Adipocyte (in vitro differentiated cells): ENCODE measurements around the gene PGAP3.
A peak's percentile ranks its signal among the peaks of the same experiment; 100 is the strongest.

Experiments used
- DNase-seq: peaks from one replicate; pipeline ENCODE4 v3.0.0-alpha.2; 2015; ENCODE audit warnings: low read depth
- H3K27me3 ChIP-seq: replicated peaks from 2 replicates; pipeline ENCODE4 v1.7.0; 2013; ENCODE audit warnings: mild to moderate bottlenecking, low read length, moderate library complexity; ENCODE audit not compliant: control insufficient read depth, insufficient read depth
- H3K36me3 ChIP-seq: 2 replicates; pipeline ENCODE4 v1.7.0; 2013; ENCODE audit warnings: low read length, mild to moderate bottlenecking, moderate library complexity; ENCODE audit not compliant: control insufficient read depth, insufficient read depth, severe bottlenecking
- H3K4me1 ChIP-seq: 2 replicates; pipeline ENCODE4 v1.7.0; 2013; ENCODE audit warnings: mild to moderate bottlenecking, low read length, moderate library complexity; ENCODE audit not compliant: control insufficient read depth, insufficient read depth
- H3K4me3 ChIP-seq: 2 replicates; pipeline ENCODE4 v1.7.0; 2013; ENCODE audit warnings: mild to moderate bottlenecking, low read length, moderate library complexity
- H3K9ac ChIP-seq: 2 replicates; pipeline ENCODE4 v1.7.0; 2013; ENCODE audit warnings: mild to moderate bottlenecking, low read length, moderate library complexity
- H3K9me3 ChIP-seq: 2 replicates; pipeline ENCODE4 v1.7.0; 2013; ENCODE audit warnings: mild to moderate bottlenecking, low read length, moderate library complexity; ENCODE audit not compliant: control insufficient read depth

PGAP3 gene

GRCh38 chr17:39647256-39647655 is 40.6 kb downstream of the PGAP3 start:
- DNase-seq: no peak
- H3K9ac ChIP-seq: no peak overlapping the region
- H3K4me3 ChIP-seq: no peak overlapping the region
- no peaks in the 10 kb centered on the region for H3K27me3 ChIP-seq
- no peaks in the 10 kb centered on the region for H3K4me1 ChIP-seq
- no peaks in the 10 kb centered on the region for H3K9me3 ChIP-seq
- no peaks in the 10 kb centered on the region for H3K36me3 ChIP-seq

- no peak for DNase-seq
These were observed 44.6 kb downstream of the PGAP3 start for GRCh38 chr17:39643271-39643670.

GRCh38 chr17:39642291-39643074 is 45.4 kb downstream of the PGAP3 start:
- Histone ChIP-seq H3K4me3 (no peak overlapping the region), H3K4me1 (peaks cover 22% of the 10 kb centered on the region), H3K9ac (no peak overlapping the region), H3K27me3 (no peaks in the 10 kb centered on the region), H3K9me3 (no peaks in the 10 kb centered on the region), H3K36me3 (no peaks in the 10 kb centered on the region)
- DNase-seq: no peak

More at GRCh38 chr17:39643271-39643670, 44.6 kb downstream of the PGAP3 start:
- Histone ChIP-seq H3K4me1 (peaks cover 16% of the 10 kb centered on the region), H3K9ac (no peak overlapping the region), H3K4me3 (no peak overlapping the region), H3K9me3 (no peaks in the 10 kb centered on the region), H3K36me3 (no peaks in the 10 kb centered on the region), H3K27me3 (no peaks in the 10 kb centered on the region)

GRCh38 chr17:39641883-39642282 is 46.0 kb downstream of the PGAP3 start:
- H3K4me1 ChIP-seq: peaks cover 22% of the 10 kb centered on the region
- no peaks in the 10 kb centered on the region for H3K27me3 ChIP-seq
- H3K9ac ChIP-seq: no peak overlapping the region
- H3K9me3 ChIP-seq: no peaks in the 10 kb centered on the region
- H3K36me3 ChIP-seq: no peaks in the 10 kb centered on the region
- no peak overlapping the region for H3K4me3 ChIP-seq
- DNase-seq: no peak

- peaks cover 29% of the 10 kb centered on the region for H3K4me1 ChIP-seq
- DNase-seq: no peak
- H3K9me3 ChIP-seq: no peaks in the 10 kb centered on the region
- H3K4me3 ChIP-seq: no peak overlapping the region
- H3K27me3 ChIP-seq: no peaks in the 10 kb centered on the region
- no peaks in the 10 kb centered on the region for H3K36me3 ChIP-seq
- H3K9ac ChIP-seq: no peak overlapping the region
These were observed 46.8 kb downstream of the PGAP3 start for GRCh38 chr17:39641097-39641496.

- Histone ChIP-seq H3K27me3 (no peaks in the 10 kb centered on the region), H3K4me3 (no peak overlapping the region), H3K9ac (no peak overlapping the region), H3K9me3 (no peaks in the 10 kb centered on the region), H3K4me1 (peaks cover 31% of the 10 kb centered on the region), H3K36me3 (no peaks in the 10 kb centered on the region)
- DNase-seq: no peak
These were observed 47.2 kb downstream of the PGAP3 start for GRCh38 chr17:39640591-39641031.

- Histone ChIP-seq H3K36me3 (no peaks in the 10 kb centered on the region), H3K9ac (no peak overlapping the region), H3K4me3 (no peak overlapping the region), H3K9me3 (no peaks in the 10 kb centered on the region), H3K4me1 (peaks cover 31% of the 10 kb centered on the region), H3K27me3 (no peaks in the 10 kb centered on the region)
- DNase-seq: no peak
These were observed 48.0 kb downstream of the PGAP3 start for GRCh38 chr17:39639566-39640458.

GRCh38 chr17:39639043-39639442 is 48.8 kb downstream of the PGAP3 start:
- Histone ChIP-seq H3K27me3 (no peaks in the 10 kb centered on the region), H3K9ac (no peak overlapping the region), H3K4me3 (no peak overlapping the region), H3K9me3 (no peaks in the 10 kb centered on the region), H3K36me3 (no peaks in the 10 kb centered on the region), H3K4me1 (peaks cover 34% of the 10 kb centered on the region)
- no peak for DNase-seq

GRCh38 chr17:39638317-39638716 is 49.5 kb downstream of the PGAP3 start:
- Histone ChIP-seq H3K4me1 (peaks cover 41% of the 10 kb centered on the region), H3K36me3 (no peaks in the 10 kb centered on the region), H3K27me3 (no peaks in the 10 kb centered on the region), H3K4me3 (peak overlapping the region; percentile 97), H3K9ac (no peak overlapping the region), H3K9me3 (no peaks in the 10 kb centered on the region)
- no peak for DNase-seq

- Histone ChIP-seq H3K36me3 (no peaks in the 10 kb centered on the region), H3K4me1 (peaks cover 49% of the 10 kb centered on the region), H3K9me3 (no peaks in the 10 kb centered on the region), H3K27me3 (no peaks in the 10 kb centered on the region), H3K9ac (peak within 1 kb of the TSS; percentile 96), H3K4me3 (peak within 1 kb of the TSS; percentile 97)
- DNase-seq: peak; percentile 96
These were observed 50.7 kb downstream of the PGAP3 start, which contains the start of gene STARD3 for GRCh38 chr17:39636927-39637736. Gene STARD3, plus strand, starts transcription at chr17:39637144. Its CDS starts 16,388 bp downstream, at chr17:39653532.

- Histone ChIP-seq H3K4me1 (peaks cover 54% of the 10 kb centered on the region), H3K36me3 (no peaks in the 10 kb centered on the region), H3K9me3 (no peaks in the 10 kb centered on the region), H3K27me3 (peaks cover 4% of the 10 kb centered on the region), H3K4me3 (peak overlapping the region; percentile 97), H3K9ac (peak overlapping the region; percentile 96)
- no peak for DNase-seq
These were observed 51.3 kb downstream of the PGAP3 start for GRCh38 chr17:39636587-39636926.
